ENCODE measurements around the gene ZNF608. TPM values are rescaled to one million over a fixed set of nuclear protein-coding genes. Genes with fewer than 3 reads are reported as not detected.

Gene ZNF608
- total RNA-seq, 1 experiment from 2014 or later: 1.9 TPM

DNA sequence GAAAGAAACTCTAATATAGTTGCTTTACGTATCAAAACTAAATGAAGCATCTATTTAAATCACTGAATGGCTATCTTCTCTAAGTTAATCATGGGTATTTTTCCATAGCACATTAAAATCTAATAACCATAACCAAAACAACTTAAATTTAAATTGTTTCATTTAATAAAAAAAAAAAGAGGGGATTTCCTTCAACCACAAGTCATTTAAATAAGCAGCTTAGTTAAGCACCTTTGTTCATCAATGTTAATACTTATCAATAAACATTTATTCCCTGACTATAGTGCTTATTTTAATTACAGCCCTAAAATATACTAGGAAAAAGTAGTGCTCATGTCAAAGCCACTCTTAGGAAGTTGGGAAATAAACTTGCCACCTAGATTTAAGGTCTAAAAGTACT, 30.3 kb downstream of the ZNF608 start:
- TF ChIP-seq, protein P1, sequence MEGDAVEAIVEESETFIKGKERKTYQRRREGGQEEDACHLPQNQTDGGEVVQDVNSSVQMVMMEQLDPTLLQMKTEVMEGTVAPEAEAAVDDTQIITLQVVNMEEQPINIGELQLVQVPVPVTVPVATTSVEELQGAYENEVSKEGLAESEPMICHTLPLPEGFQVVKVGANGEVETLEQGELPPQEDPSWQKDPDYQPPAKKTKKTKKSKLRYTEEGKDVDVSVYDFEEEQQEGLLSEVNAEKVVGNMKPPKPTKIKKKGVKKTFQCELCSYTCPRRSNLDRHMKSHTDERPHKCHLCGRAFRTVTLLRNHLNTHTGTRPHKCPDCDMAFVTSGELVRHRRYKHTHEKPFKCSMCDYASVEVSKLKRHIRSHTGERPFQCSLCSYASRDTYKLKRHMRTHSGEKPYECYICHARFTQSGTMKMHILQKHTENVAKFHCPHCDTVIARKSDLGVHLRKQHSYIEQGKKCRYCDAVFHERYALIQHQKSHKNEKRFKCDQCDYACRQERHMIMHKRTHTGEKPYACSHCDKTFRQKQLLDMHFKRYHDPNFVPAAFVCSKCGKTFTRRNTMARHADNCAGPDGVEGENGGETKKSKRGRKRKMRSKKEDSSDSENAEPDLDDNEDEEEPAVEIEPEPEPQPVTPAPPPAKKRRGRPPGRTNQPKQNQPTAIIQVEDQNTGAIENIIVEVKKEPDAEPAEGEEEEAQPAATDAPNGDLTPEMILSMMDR (conservative IDR thresholded peaks at IDR 0.05; ENCODE audit: low read depth, low read length): no peak
- no peak for TF ChIP-seq EZH2 (IDR thresholded peaks at IDR 0.05; ENCODE audit: borderline replicate concordance, low read depth, low read length, poor library complexity, severe bottlenecking)
- Histone ChIP-seq H3K27me3 (replicated peaks; ENCODE audit: insufficient read depth, low read depth, low read length, poor library complexity) (no peaks in the 10 kb centered on the region), H3K4me1 (ENCODE audit: insufficient read depth, low read length, poor library complexity, severe bottlenecking) (peaks cover 5% of the 10 kb centered on the region), H3K9me3 (ENCODE audit: low read depth, low read length, poor library complexity, severe bottlenecking) (no peaks in the 10 kb centered on the region), H3K36me3 (ENCODE audit: insufficient read depth, low read length, poor library complexity, severe bottlenecking) (no peaks in the 10 kb centered on the region), H3K27ac (ENCODE audit: low read depth, low read length, poor library complexity, severe bottlenecking) (no peak overlapping the region), H3K4me3 (ENCODE audit: low read depth, low read length, poor library complexity, severe bottlenecking) (no peak overlapping the region)
- DNase-seq (ENCODE audit: low spot score): no peak
- BruUV-seq (replicated peaks): no TSS peak
- intact Hi-C loops (cut with micrococcal nuclease; ENCODE audit: unreplicated experiment): no loop called here
- CTCF ChIA-PET: no interaction called here
- POLR2A ChIA-PET (ENCODE audit: low non-redundant PET): no interaction called here

DNA sequence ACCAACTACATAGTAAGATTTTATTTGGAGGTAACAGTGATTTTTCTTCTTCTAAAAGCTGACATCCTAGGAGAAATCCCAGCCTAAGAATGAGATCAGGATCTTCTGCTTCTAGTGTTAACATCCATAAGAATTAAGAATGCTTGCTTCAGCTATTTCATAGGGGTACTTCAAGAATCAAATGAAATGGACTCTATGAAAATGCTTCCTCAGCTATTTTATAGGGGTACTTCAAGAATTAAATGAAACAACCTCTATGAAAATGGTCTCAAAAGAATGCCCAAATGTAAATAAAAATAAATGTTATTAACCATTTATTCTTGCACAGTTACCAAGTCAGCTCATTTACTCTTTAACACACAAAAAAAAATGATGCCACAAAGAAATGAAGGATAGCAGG, 31.5 kb downstream of the ZNF608 start:
- Histone ChIP-seq H3K27me3 (replicated peaks; ENCODE audit: insufficient read depth, low read depth, low read length, poor library complexity) (no peaks in the 10 kb centered on the region), H3K4me1 (ENCODE audit: insufficient read depth, low read length, poor library complexity, severe bottlenecking) (peaks cover 5% of the 10 kb centered on the region), H3K36me3 (ENCODE audit: insufficient read depth, low read length, poor library complexity, severe bottlenecking) (no peaks in the 10 kb centered on the region), H3K27ac (ENCODE audit: low read depth, low read length, poor library complexity, severe bottlenecking) (no peak overlapping the region), H3K4me3 (ENCODE audit: low read depth, low read length, poor library complexity, severe bottlenecking) (no peak overlapping the region), H3K9me3 (ENCODE audit: low read depth, low read length, poor library complexity, severe bottlenecking) (no peaks in the 10 kb centered on the region)
- DNase-seq (ENCODE audit: low spot score): no peak
- no TSS peak for BruUV-seq (replicated peaks)
- POLR2A ChIA-PET (ENCODE audit: low non-redundant PET): no interaction called here
- CTCF ChIA-PET: interaction anchor here (0.6 kb wide), 1 partner anchor 35 kb away, joined by 3 read pairs; no protein-coding TSS in a partner anchor
- intact Hi-C loops (cut with micrococcal nuclease; ENCODE audit: unreplicated experiment): no loop called here
- TF ChIP-seq, protein P1 (conservative IDR thresholded peaks at IDR 0.05; ENCODE audit: low read depth, low read length): no peak
- no peak for TF ChIP-seq EZH2 (IDR thresholded peaks at IDR 0.05; ENCODE audit: borderline replicate concordance, low read depth, low read length, poor library complexity, severe bottlenecking)

GRCh38 chr5:124713595-124713994, 32.8 kb downstream of the ZNF608 start:
- CTCF ChIA-PET: no interaction called here
- no TSS peak for BruUV-seq (replicated peaks)
- intact Hi-C loops (cut with micrococcal nuclease; ENCODE audit: unreplicated experiment): no loop called here
- no peak overlapping the region for H3K27ac ChIP-seq (ENCODE audit: low read depth, low read length, poor library complexity, severe bottlenecking)
- peaks cover 2% of the 10 kb centered on the region for H3K4me1 ChIP-seq (ENCODE audit: insufficient read depth, low read length, poor library complexity, severe bottlenecking)
- H3K27me3 ChIP-seq (replicated peaks; ENCODE audit: insufficient read depth, low read depth, low read length, poor library complexity): no peaks in the 10 kb centered on the region
- H3K9me3 ChIP-seq (ENCODE audit: low read depth, low read length, poor library complexity, severe bottlenecking): no peaks in the 10 kb centered on the region
- POLR2A ChIA-PET (ENCODE audit: low non-redundant PET): no interaction called here
- H3K4me3 ChIP-seq (ENCODE audit: low read depth, low read length, poor library complexity, severe bottlenecking): no peak overlapping the region
- TF ChIP-seq, protein P1 (conservative IDR thresholded peaks at IDR 0.05; ENCODE audit: low read depth, low read length): no peak
- no peak for TF ChIP-seq EZH2 (IDR thresholded peaks at IDR 0.05; ENCODE audit: borderline replicate concordance, low read depth, low read length, poor library complexity, severe bottlenecking)
- no peak for DNase-seq (ENCODE audit: low spot score)
- H3K36me3 ChIP-seq (ENCODE audit: insufficient read depth, low read length, poor library complexity, severe bottlenecking): no peaks in the 10 kb centered on the region

Measured in A673 (cell line).